DOHH2 (cell line): Measurements from ENCODE around the gene C22orf23.

Experiments used
- H3F3A ChIP-seq: fragments of 200-600 bp; sonication (generic), shearing (Covaris generic); 2 replicates; pipeline ENCODE4 v1.6.0; 2016; ENCODE audit warnings: antibody characterized with exemption, mild to moderate bottlenecking; ENCODE audit not compliant: control insufficient read depth, insufficient read depth
- H3K27ac ChIP-seq: fragments of 200-600 bp; sonication (generic); 2 replicates; pipeline ENCODE4 v1.5.1; 2014; ENCODE audit warnings: low read depth, mild to moderate bottlenecking, low read length, moderate library complexity
- H3K27me3 ChIP-seq: fragments of 200-600 bp; sonication (generic); 2 replicates; pipeline ENCODE4 v1.6.1; 2014; ENCODE audit warnings: mild to moderate bottlenecking, low read length, mixed read lengths; ENCODE audit not compliant: control insufficient read depth
- H3K36me3 ChIP-seq: fragments of 200-600 bp; sonication (generic); 2 replicates; pipeline ENCODE4 v1.6.1; 2014; ENCODE audit warnings: mild to moderate bottlenecking, low read length, moderate library complexity, mixed read lengths; ENCODE audit not compliant: control insufficient read depth
- H3K4me1 ChIP-seq: fragments of 200-600 bp; sonication (generic); 2 replicates; pipeline ENCODE4 v1.6.1; 2014; ENCODE audit warnings: mild to moderate bottlenecking, low read length, mixed read lengths; ENCODE audit not compliant: control insufficient read depth
- H3K4me2 ChIP-seq: fragments of 200-600 bp; sonication (generic); 2 replicates; pipeline ENCODE4 v1.6.0; 2014; ENCODE audit warnings: mild to moderate bottlenecking, low read length, moderate library complexity
- H3K4me3 ChIP-seq: fragments of 200-600 bp; sonication (generic); 2 replicates; pipeline ENCODE4 v1.5.1; 2014; ENCODE audit warnings: mild to moderate bottlenecking, low read length, mixed read lengths
- H3K79me2 ChIP-seq: fragments of 200-600 bp; sonication (generic); 2 replicates; pipeline ENCODE4 v1.6.1; 2014; ENCODE audit warnings: mild to moderate bottlenecking, low read length, mixed read lengths; ENCODE audit not compliant: control insufficient read depth
- H3K9me2 ChIP-seq: fragments of 200-600 bp; sonication (generic); replicated peaks from 2 replicates; pipeline ENCODE4 v1.6.1; 2014; ENCODE audit warnings: mild to moderate bottlenecking, low read length, mixed read lengths; ENCODE audit not compliant: control insufficient read depth
- H3K9me3 ChIP-seq: fragments of 200-600 bp; sonication (generic); 2 replicates; pipeline ENCODE4 v1.6.1; 2014; ENCODE audit warnings: antibody characterized with exemption, low read length, mixed read lengths; ENCODE audit not compliant: control insufficient read depth, insufficient read depth
- H4K20me1 ChIP-seq: fragments of 200-600 bp; sonication (generic); 2 replicates; pipeline ENCODE4 v1.6.0; 2014; ENCODE audit warnings: low read depth, mild to moderate bottlenecking, antibody characterized with exemption, low read length, moderate library complexity; ENCODE audit not compliant: control insufficient read depth, insufficient read depth
- CTCF ChIP-seq: fragments of 200-600 bp; sonication (generic); IDR thresholded peaks from one replicate; pipeline ENCODE4 v1.5.1; 2014; ENCODE audit warnings: antibody characterized with exemption, mild to moderate bottlenecking, low read depth, low read length; ENCODE audit not compliant: poor library complexity, severe bottlenecking
- EZH2phosphoT487 ChIP-seq: fragments of 200-600 bp; sonication (generic); IDR thresholded peaks from 2 replicates; pipeline ENCODE4 v1.6.1; 2017; ENCODE audit warnings: borderline replicate concordance, mild to moderate bottlenecking, antibody characterized with exemption, low read length, moderate library complexity, mixed read lengths

C22orf23 gene

GRCh38 chr22:37917874-37918548 lies 35.4 kb downstream of the C22orf23 start:
- Histone ChIP-seq H3K9me2 (no peaks in the 10 kb centered on the region), H3F3A (no peaks in the 10 kb centered on the region), H3K27me3 (no peaks in the 10 kb centered on the region), H4K20me1 (no peaks in the 10 kb centered on the region), H3K36me3 (no peaks in the 10 kb centered on the region), H3K9me3 (no peaks in the 10 kb centered on the region), H3K4me1 (peaks cover 13% of the 10 kb centered on the region), H3K79me2 (no peaks in the 10 kb centered on the region), H3K4me2 (no peak overlapping the region), H3K27ac (no peak overlapping the region), H3K4me3 (no peak overlapping the region)
- TF ChIP-seq EZH2phosphoT487 (no peak), CTCF (no peak)

- Histone ChIP-seq H3K4me3 (no peak overlapping the region), H3K27me3 (no peaks in the 10 kb centered on the region), H3K79me2 (no peaks in the 10 kb centered on the region), H3K36me3 (no peaks in the 10 kb centered on the region), H3F3A (no peaks in the 10 kb centered on the region), H3K9me3 (no peaks in the 10 kb centered on the region), H4K20me1 (no peaks in the 10 kb centered on the region), H3K4me2 (no peak overlapping the region), H3K27ac (no peak overlapping the region), H3K4me1 (peaks cover 13% of the 10 kb centered on the region), H3K9me2 (no peaks in the 10 kb centered on the region)
- TF ChIP-seq CTCF, result no peak
- TF ChIP-seq EZH2phosphoT487, result no peak
Measured at GRCh38 chr22:37916311-37916710, 37.1 kb downstream of the C22orf23 start.

GRCh38 chr22:37913233-37913721 lies 40.1 kb downstream of the C22orf23 start:
- Histone ChIP-seq H3K79me2 (no peaks in the 10 kb centered on the region), H3K27ac (no peak overlapping the region), H3K9me3 (no peaks in the 10 kb centered on the region), H3K4me1 (peaks cover 6% of the 10 kb centered on the region), H3F3A (no peaks in the 10 kb centered on the region), H3K4me2 (no peak overlapping the region), H3K9me2 (no peaks in the 10 kb centered on the region), H4K20me1 (no peaks in the 10 kb centered on the region), H3K4me3 (no peak overlapping the region), H3K27me3 (no peaks in the 10 kb centered on the region), H3K36me3 (no peaks in the 10 kb centered on the region)
- TF ChIP-seq CTCF (no peak), EZH2phosphoT487 (no peak)
